Measurements from ENCODE around the gene ZNF277.

Gene ZNF277

GRCh38 chr7:112213735-112214134, 7.2 kb downstream of the ZNF277 start:
- Histone ChIP-seq H3K4me3 (ENCODE audit: low read length) (no peak overlapping the region), H4K20me1 (ENCODE audit: control insufficient read depth, insufficient read depth, low read depth, low read length) (peaks cover 10% of the 10 kb centered on the region; the same call in 1 of the 2 replicates), H3K4me1 (ENCODE audit: control insufficient read depth, low read length) (no peaks in the 10 kb centered on the region), H3K27me3 (ENCODE audit: control insufficient read depth, low read length) (no peaks in the 10 kb centered on the region), H3K9me2 (replicated peaks; ENCODE audit: control insufficient read depth, low read length) (no peaks in the 10 kb centered on the region), H3K4me2 (ENCODE audit: low read length) (no peak overlapping the region), H3K27ac (ENCODE audit: low read depth, low read length) (no peak overlapping the region), H3K9me3 (ENCODE audit: control insufficient read depth, insufficient read depth, low read length) (no peaks in the 10 kb centered on the region), H3K79me2 (ENCODE audit: control insufficient read depth, low read length) (peaks cover 65% of the 10 kb centered on the region), H3F3A (ENCODE audit: control insufficient read depth, insufficient read depth) (no peaks in the 10 kb centered on the region), H3K36me3 (ENCODE audit: control insufficient read depth, low read length) (no peaks in the 10 kb centered on the region)
- no peak for TF ChIP-seq EZH2phosphoT487 (IDR thresholded peaks at IDR 0.05; ENCODE audit: borderline replicate concordance, low read length)
- TF ChIP-seq CTCF (IDR thresholded peaks at IDR 0.05; ENCODE audit: low read depth, low read length, poor library complexity, severe bottlenecking), result no peak

GRCh38 chr7:112214268-112214667, 7.8 kb downstream of the ZNF277 start:
- peaks cover 60% of the 10 kb centered on the region for H3K79me2 ChIP-seq (ENCODE audit: control insufficient read depth, low read length)
- H3K27ac ChIP-seq (ENCODE audit: low read depth, low read length), result no peak overlapping the region
- H3K4me3 ChIP-seq (ENCODE audit: low read length), result no peak overlapping the region
- no peaks in the 10 kb centered on the region for H3F3A ChIP-seq (ENCODE audit: control insufficient read depth, insufficient read depth)
- H3K9me3 ChIP-seq (ENCODE audit: control insufficient read depth, insufficient read depth, low read length), result no peaks in the 10 kb centered on the region
- H3K36me3 ChIP-seq (ENCODE audit: control insufficient read depth, low read length), result no peaks in the 10 kb centered on the region
- no peak overlapping the region for H3K4me2 ChIP-seq (ENCODE audit: low read length)
- H3K27me3 ChIP-seq (ENCODE audit: control insufficient read depth, low read length), result no peaks in the 10 kb centered on the region
- TF ChIP-seq EZH2phosphoT487 (IDR thresholded peaks at IDR 0.05; ENCODE audit: borderline replicate concordance, low read length) (no peak), CTCF (IDR thresholded peaks at IDR 0.05; ENCODE audit: low read depth, low read length, poor library complexity, severe bottlenecking) (no peak)
- peaks cover 10% of the 10 kb centered on the region; the same call in 1 of the 2 replicates for H4K20me1 ChIP-seq (ENCODE audit: control insufficient read depth, insufficient read depth, low read depth, low read length)
- no peaks in the 10 kb centered on the region for H3K4me1 ChIP-seq (ENCODE audit: control insufficient read depth, low read length)
- H3K9me2 ChIP-seq (replicated peaks; ENCODE audit: control insufficient read depth, low read length), result no peaks in the 10 kb centered on the region

GRCh38 chr7:112214883-112215282, 8.4 kb downstream of the ZNF277 start:
- Histone ChIP-seq H3K4me1 (ENCODE audit: control insufficient read depth, low read length) (no peaks in the 10 kb centered on the region), H4K20me1 (ENCODE audit: control insufficient read depth, insufficient read depth, low read depth, low read length) (peaks cover 10% of the 10 kb centered on the region; the same call in 1 of the 2 replicates), H3K4me3 (ENCODE audit: low read length) (no peak overlapping the region), H3K4me2 (ENCODE audit: low read length) (no peak overlapping the region), H3K9me3 (ENCODE audit: control insufficient read depth, insufficient read depth, low read length) (no peaks in the 10 kb centered on the region), H3K27me3 (ENCODE audit: control insufficient read depth, low read length) (no peaks in the 10 kb centered on the region), H3K79me2 (ENCODE audit: control insufficient read depth, low read length) (peaks cover 61% of the 10 kb centered on the region), H3F3A (ENCODE audit: control insufficient read depth, insufficient read depth) (no peaks in the 10 kb centered on the region), H3K36me3 (ENCODE audit: control insufficient read depth, low read length) (no peaks in the 10 kb centered on the region), H3K9me2 (replicated peaks; ENCODE audit: control insufficient read depth, low read length) (no peaks in the 10 kb centered on the region), H3K27ac (ENCODE audit: low read depth, low read length) (no peak overlapping the region)
- TF ChIP-seq CTCF (IDR thresholded peaks at IDR 0.05; ENCODE audit: low read depth, low read length, poor library complexity, severe bottlenecking), result no peak
- no peak for TF ChIP-seq EZH2phosphoT487 (IDR thresholded peaks at IDR 0.05; ENCODE audit: borderline replicate concordance, low read length)

All from DOHH2 (cell line).